ENCODE data around the gene CAMK2B. TPM values are rescaled to one million over a fixed set of nuclear protein-coding genes. Genes with fewer than 3 reads are reported as not detected.

The CAMK2B gene
- total and polyA plus RNA-seq, 2 experiments from 2014 or later, result not detected

- no peak for TF ChIP-seq STAT1 (IDR thresholded peaks at IDR 0.05; ENCODE audit: unreplicated experiment)
- TF ChIP-seq POLR2AphosphoS5 (IDR thresholded peaks at IDR 0.05; ENCODE audit: low read depth), result no peak
- no peak for TF ChIP-seq CTCF (conservative IDR thresholded peaks at IDR 0.05; ENCODE audit: low read depth in 2 of 2)
- TF ChIP-seq ZNF462 (CRISPR knock-in tag; IDR thresholded peaks at IDR 0.05), result no peak
- no peak for TF ChIP-seq ZNF331 (CRISPR knock-in tag; IDR thresholded peaks at IDR 0.05; ENCODE audit: low read depth)
These were observed 45.5 kb downstream of the CAMK2B start (continued) for GRCh38 chr7:44279731-44280505.

- ATAC-seq (no peak), DNase-seq (ENCODE audit: low spot score) (no peak)
- Histone ChIP-seq H3F3A (replicated peaks; ENCODE audit: low read depth) (no peaks in the 10 kb centered on the region), H3K27me3 (ENCODE audit: insufficient read depth) (peaks cover 12% of the 10 kb centered on the region), H3K4me3 (no peak overlapping the region), H3K4me1 (ENCODE audit: insufficient read depth) (peaks cover 5% of the 10 kb centered on the region), H3K27ac (ENCODE audit: low read depth) (no peak overlapping the region), H4K20me1 (replicated peaks; ENCODE audit: insufficient read depth) (no peaks in the 10 kb centered on the region), H3K4me2 (no peak overlapping the region), H3K36me3 (ENCODE audit: insufficient read depth) (no peaks in the 10 kb centered on the region), H3K79me2 (replicated peaks; ENCODE audit: insufficient read depth) (no peaks in the 10 kb centered on the region), H3K9me2 (ENCODE audit: insufficient read depth) (no peaks in the 10 kb centered on the region), H2AFZ (no peak overlapping the region)
- Mint-ChIP-seq H3K4me3 (no peak overlapping the region), H3K4me1 (peaks cover 7% of the 10 kb centered on the region; the same call in 2 of the 3 replicates), H3K9me3 (no peaks in the 10 kb centered on the region; the same call in 2 of the 3 replicates), H3K36me3 (ENCODE audit: low read depth) (no peaks in the 10 kb centered on the region), H3K27me3 (ENCODE audit: insufficient read depth, low read depth, poor library complexity) (peaks cover 16% of the 10 kb centered on the region), H3K27ac (no peak overlapping the region)
- TF ChIP-seq JUNB (IDR thresholded peaks at IDR 0.05; ENCODE audit: unreplicated experiment) (no peak), EZH2 (IDR thresholded peaks at IDR 0.05; ENCODE audit: low read depth, unreplicated experiment) (no peak), NANOG (IDR thresholded peaks at IDR 0.05; ENCODE audit: borderline replicate concordance) (no peak), POLR2AphosphoS5 (IDR thresholded peaks at IDR 0.05; ENCODE audit: low read depth) (no peak), ETS1 (IDR thresholded peaks at IDR 0.05) (no peak), CREB1 (CRISPR knock-in tag; IDR thresholded peaks at IDR 0.05; ENCODE audit: low read depth) (no peak), ZNF114 (CRISPR knock-in tag; IDR thresholded peaks at IDR 0.05) (no peak), EZH2phosphoT487 (IDR thresholded peaks at IDR 0.05; ENCODE audit: unreplicated experiment) (no peak)
These were observed 46.1 kb downstream of the CAMK2B start for GRCh38 chr7:44279286-44279685.

Measured in GM23338 (cell line).